Central memory CD4-positive, alpha-beta T cell (primary cell): Measurements from ENCODE around the gene LIMA1.
"Not testable (repeated sequence)": the region's sequence is repeated elsewhere in the genome, so short reads cannot be mapped to it uniquely, and the experiment has no call there.

Experiments used
- DNase-seq: peaks from one replicate; pipeline ENCODE4 v3.0.0; 2022
- total RNA-seq, 3 experiments: gene quantifications; one replicate each; lab custom pipeline; 2026; lab: John Stamatoyannopoulos, UW

Gene LIMA1
- total RNA-seq = 20.9 to 98.9 (median 24.5) reads per million in 3 experiments

GRCh38 chr12:50283229-50283923, at the start of gene LIMA1:
TSS of gene LIMA1 (minus strand) at chr12:50283520. CDS start at chr12:50248751, 34,769 bp downstream.
- DNase-seq = peak; percentile 90

DNA sequence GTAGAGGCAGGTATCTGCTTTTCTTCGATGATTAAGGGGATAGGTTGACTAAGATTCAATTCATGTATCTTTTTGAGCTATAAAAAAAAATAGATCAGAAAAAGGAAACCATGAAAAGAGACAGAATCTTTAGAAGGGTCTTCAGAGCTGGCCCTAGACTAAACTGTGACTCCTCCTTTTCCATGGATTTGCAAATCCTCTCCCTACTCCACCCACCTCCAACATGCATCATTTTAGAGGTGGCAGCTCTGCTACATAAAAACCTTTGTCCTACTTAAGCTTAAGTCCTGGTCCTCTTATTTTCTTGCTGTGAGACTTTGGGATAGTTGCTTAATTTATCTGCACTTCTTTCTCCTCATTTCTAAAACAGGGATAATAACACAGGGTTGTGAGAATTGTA, 48.4 kb upstream of the LIMA1 start:
- no peak for DNase-seq

- not testable (repeated sequence) for DNase-seq
Observed at GRCh38 chr12:50328664-50329063, 45.3 kb upstream of the LIMA1 start.

GRCh38 chr12:50326590-50327284, 43.4 kb upstream of the LIMA1 start:
- DNase-seq = no peak

- no peak for DNase-seq
Observed at GRCh38 chr12:50325890-50326391, 42.6 kb upstream of the LIMA1 start.

- DNase-seq = not testable (repeated sequence)
Observed at GRCh38 chr12:50324770-50325169, 41.5 kb upstream of the LIMA1 start.

GRCh38 chr12:50324077-50324476, 40.8 kb upstream of the LIMA1 start:
- DNase-seq = not testable (repeated sequence)

- DNase-seq = no peak
Observed at GRCh38 chr12:50322206-50322605, 38.9 kb upstream of the LIMA1 start.

DNA sequence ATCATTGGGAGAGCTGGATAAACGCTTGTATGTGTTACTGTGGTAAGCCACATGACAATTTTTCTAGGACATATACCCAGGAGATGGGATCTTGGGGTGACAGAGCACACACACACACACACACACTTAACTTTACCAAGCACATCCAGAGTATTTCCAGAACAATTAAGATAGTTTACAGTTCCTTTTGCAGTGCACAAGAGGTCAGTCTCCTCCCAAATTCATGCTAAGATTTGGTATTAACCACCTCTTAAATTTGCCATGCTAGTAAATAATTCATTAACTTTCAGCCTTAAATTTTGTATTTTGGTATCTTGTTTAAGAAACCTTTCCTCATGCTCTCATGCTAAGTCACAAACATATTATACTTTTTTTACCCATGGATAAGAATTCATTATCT, 33.9 kb upstream of the LIMA1 start:
- no peak for DNase-seq

GRCh38 chr12:50315803-50316202, 32.5 kb upstream of the LIMA1 start:
- DNase-seq = no peak

DNA sequence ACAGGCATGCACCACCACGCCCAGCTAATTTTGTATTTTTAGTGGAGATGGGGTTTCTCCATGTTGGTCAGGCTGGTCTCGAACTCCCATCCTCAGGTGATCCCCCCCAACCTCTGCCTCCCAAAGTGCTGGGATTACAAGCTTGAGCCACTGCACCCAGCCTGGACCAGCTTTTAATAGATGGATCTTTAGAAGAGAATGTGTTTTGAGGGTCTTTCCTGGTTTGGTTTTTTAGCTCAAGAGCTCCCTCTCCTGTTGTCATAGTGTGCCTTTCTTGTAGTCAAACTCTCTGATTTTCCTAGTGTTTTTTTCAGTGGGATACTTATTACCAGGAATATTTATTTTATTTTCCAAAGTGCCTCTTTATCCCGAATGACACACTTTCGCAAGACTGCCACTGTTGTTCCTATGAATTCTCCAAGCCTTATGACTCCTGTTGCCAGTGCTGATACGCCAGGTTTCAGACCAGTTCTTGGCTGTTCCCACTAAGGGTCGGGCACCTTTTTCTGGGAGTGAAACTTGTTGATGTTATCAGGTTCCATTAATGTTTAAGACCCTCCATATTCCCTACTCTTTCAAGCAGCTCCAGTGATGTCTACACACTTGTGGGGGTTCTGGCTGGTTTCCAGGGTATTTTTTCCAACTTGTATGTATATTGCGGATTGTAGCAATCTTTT, 31.5 kb upstream of the LIMA1 start:
- DNase-seq = no peak

DNA sequence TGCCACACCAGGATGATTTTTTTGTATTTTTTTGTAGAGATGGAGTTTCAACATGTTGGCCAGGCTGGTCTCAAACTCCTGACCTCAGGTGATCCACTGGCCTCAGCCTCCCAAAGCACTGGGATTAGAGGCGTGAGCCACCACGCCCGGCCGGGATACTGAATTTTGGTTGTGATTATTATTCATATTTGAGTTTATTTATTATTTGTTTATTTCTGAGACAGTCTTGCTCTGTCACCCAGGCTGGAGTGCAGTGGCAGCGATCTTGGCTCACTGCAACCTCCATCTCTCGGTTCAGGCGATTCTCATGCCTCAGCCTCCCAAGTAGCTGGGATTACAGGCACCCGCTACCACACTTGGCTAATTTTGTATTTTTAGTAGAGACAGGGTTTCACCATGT, 30.7 kb upstream of the LIMA1 start:
- not testable (repeated sequence) for DNase-seq

GRCh38 chr12:50313256-50313931, 30.1 kb upstream of the LIMA1 start:
- DNase-seq = no peak

GRCh38 chr12:50311858-50312609, 28.7 kb upstream of the LIMA1 start:
- DNase-seq = not testable (repeated sequence)

DNA sequence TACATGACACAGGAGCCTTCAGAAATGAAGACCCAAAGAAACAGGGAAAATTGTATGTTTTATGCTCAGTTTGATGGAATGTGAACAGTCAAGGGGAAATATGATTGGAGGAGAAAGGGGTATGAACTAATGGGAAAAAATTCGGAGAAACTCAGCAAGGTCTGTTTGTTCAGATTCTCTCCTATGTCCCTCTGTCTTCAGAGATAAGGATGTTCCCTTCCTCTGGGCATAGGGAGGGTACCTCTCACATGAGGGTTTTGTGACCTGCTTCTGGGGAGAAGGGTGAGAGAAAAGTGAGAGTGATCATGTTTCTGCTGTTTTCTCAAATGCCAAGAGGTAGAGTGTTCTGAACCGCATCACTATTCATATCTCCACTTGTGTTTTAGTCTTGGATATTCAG, 26.6 kb upstream of the LIMA1 start:
- DNase-seq = no peak

GRCh38 chr12:50302686-50303085, 19.4 kb upstream of the LIMA1 start:
- no peak for DNase-seq

- no peak for DNase-seq
Observed at GRCh38 chr12:50297996-50298395, 14.7 kb upstream of the LIMA1 start.

GRCh38 chr12:50297027-50297426, 13.7 kb upstream of the LIMA1 start:
- DNase-seq = no peak

DNA sequence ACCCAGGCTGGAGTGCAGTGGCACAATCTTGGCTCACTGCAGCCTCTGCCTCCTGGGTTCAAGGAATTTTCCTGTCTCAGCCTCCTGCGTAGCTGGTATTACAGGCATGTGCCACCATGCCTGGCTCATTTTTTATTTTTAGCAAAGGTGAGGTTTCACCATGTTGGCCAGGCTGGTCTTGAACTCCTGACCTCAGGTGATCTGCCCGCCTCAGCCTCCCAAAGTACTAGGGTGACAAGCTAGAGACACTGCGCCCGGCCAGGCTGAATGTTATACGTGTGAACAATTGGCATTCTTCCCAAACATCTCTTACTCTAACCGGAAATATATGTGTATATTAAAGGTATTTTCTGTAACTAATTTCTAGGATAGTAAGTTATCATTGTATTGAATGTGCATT, 13.2 kb upstream of the LIMA1 start:
- no peak for DNase-seq

- no peak for DNase-seq
Observed at GRCh38 chr12:50291377-50291776, 8.1 kb upstream of the LIMA1 start.

DNA sequence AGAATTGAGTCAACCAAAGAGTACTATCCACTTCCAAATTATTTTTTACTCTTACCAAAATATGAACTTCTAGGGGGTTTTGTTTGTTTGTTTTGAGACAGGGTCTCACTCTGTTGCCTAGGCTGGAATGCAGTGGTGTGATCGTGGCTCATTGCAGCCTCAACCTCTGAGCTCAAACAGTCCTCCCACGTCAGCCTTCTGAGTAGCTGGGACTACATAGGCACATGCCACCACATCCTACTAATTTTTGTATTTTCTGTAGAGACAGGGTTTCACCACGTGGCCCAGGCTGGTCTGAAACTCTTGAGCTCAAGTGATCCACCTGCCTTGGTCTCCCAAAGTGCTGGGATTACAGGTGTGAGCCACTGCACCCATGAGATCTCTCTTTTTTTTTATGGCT, 7.4 kb upstream of the LIMA1 start:
- DNase-seq = not testable (repeated sequence)

- DNase-seq = no peak
Observed at GRCh38 chr12:50287271-50287670, 4.0 kb upstream of the LIMA1 start.
